ENCODE data around the gene GMEB2.

Gene GMEB2

GRCh38 chr20:63657937-63658748, 31.2 kb upstream of the GMEB2 start, which contains the start of gene RTEL1:
Gene RTEL1 (plus strand): TSS chr20:63658312. CDS start chr20:63659403, 1,091 bp downstream.
- no peaks in the 10 kb centered on the region for H3K36me3 ChIP-seq (ENCODE audit: insufficient read depth)
- no peaks in the 10 kb centered on the region for H3K4me1 ChIP-seq (ENCODE audit: low read depth, poor library complexity, severe bottlenecking)
- peak within 1 kb of the TSS; percentile 91 for H3K4me2 ChIP-seq
- TF ChIP-seq CTCF (conservative IDR thresholded peaks at IDR 0.05; ENCODE audit: low read depth, low read length) = no peak
- H3K27ac ChIP-seq = peak within 1 kb of the TSS; percentile 39; the same call in 1 of the 2 replicates
- H3K27me3 ChIP-seq (ENCODE audit: insufficient read depth, low read depth) = peaks cover 26% of the 10 kb centered on the region
- H3K9ac ChIP-seq = peak within 1 kb of the TSS; percentile 67; the same call in 1 of the 2 replicates
- H3K4me3 ChIP-seq (IDR thresholded peaks at IDR 0.05; ENCODE audit: insufficient read depth, low read depth, low read length) = no peak within 1 kb of the TSS
- no peaks in the 10 kb centered on the region; the same call in 1 of the 2 replicates for H3K79me2 ChIP-seq (ENCODE audit: insufficient read depth, low read depth)
- no peaks in the 10 kb centered on the region for H4K20me1 ChIP-seq (ENCODE audit: insufficient read depth)
- H2AFZ ChIP-seq (ENCODE audit: low read depth) = peak within 1 kb of the TSS; percentile 85

- Histone ChIP-seq H3K27me3 (ENCODE audit: insufficient read depth, low read depth) (peaks cover 31% of the 10 kb centered on the region), H3K36me3 (ENCODE audit: insufficient read depth) (no peaks in the 10 kb centered on the region), H4K20me1 (ENCODE audit: insufficient read depth) (no peaks in the 10 kb centered on the region), H2AFZ (ENCODE audit: low read depth) (peak overlapping the region; percentile 85), H3K4me2 (peak overlapping the region; percentile 60; the same call in 1 of the 2 replicates), H3K79me2 (ENCODE audit: insufficient read depth, low read depth) (no peaks in the 10 kb centered on the region; the same call in 1 of the 2 replicates), H3K27ac (no peak overlapping the region), H3K4me3 (IDR thresholded peaks at IDR 0.05; ENCODE audit: insufficient read depth, low read depth, low read length) (no peak overlapping the region), H3K4me1 (ENCODE audit: low read depth, poor library complexity, severe bottlenecking) (no peaks in the 10 kb centered on the region), H3K9ac (no peak overlapping the region)
- no peak for TF ChIP-seq CTCF (conservative IDR thresholded peaks at IDR 0.05; ENCODE audit: low read depth, low read length)
Measured at GRCh38 chr20:63657260-63657936, 30.5 kb upstream of the GMEB2 start.

GRCh38 chr20:63656451-63656850, 29.6 kb upstream of the GMEB2 start:
- H3K79me2 ChIP-seq (ENCODE audit: insufficient read depth, low read depth) = no peaks in the 10 kb centered on the region; the same call in 1 of the 2 replicates
- H4K20me1 ChIP-seq (ENCODE audit: insufficient read depth) = no peaks in the 10 kb centered on the region
- H3K4me3 ChIP-seq (IDR thresholded peaks at IDR 0.05; ENCODE audit: insufficient read depth, low read depth, low read length) = no peak overlapping the region
- H3K27ac ChIP-seq = no peak overlapping the region
- H3K9ac ChIP-seq = no peak overlapping the region
- TF ChIP-seq CTCF (conservative IDR thresholded peaks at IDR 0.05; ENCODE audit: low read depth, low read length) = no peak
- H2AFZ ChIP-seq (ENCODE audit: low read depth) = no peak overlapping the region
- H3K4me2 ChIP-seq = no peak overlapping the region
- no peaks in the 10 kb centered on the region for H3K36me3 ChIP-seq (ENCODE audit: insufficient read depth)
- peaks cover 41% of the 10 kb centered on the region for H3K27me3 ChIP-seq (ENCODE audit: insufficient read depth, low read depth)
- H3K4me1 ChIP-seq (ENCODE audit: low read depth, poor library complexity, severe bottlenecking) = no peaks in the 10 kb centered on the region

GRCh38 chr20:63655249-63655648, 28.3 kb upstream of the GMEB2 start:
- Histone ChIP-seq H3K4me2 (no peak overlapping the region), H3K4me1 (ENCODE audit: low read depth, poor library complexity, severe bottlenecking) (no peaks in the 10 kb centered on the region), H3K27ac (no peak overlapping the region), H3K79me2 (ENCODE audit: insufficient read depth, low read depth) (no peaks in the 10 kb centered on the region; the same call in 1 of the 2 replicates), H4K20me1 (ENCODE audit: insufficient read depth) (no peaks in the 10 kb centered on the region), H3K9ac (no peak overlapping the region), H3K4me3 (IDR thresholded peaks at IDR 0.05; ENCODE audit: insufficient read depth, low read depth, low read length) (no peak overlapping the region), H2AFZ (ENCODE audit: low read depth) (no peak overlapping the region), H3K27me3 (ENCODE audit: insufficient read depth, low read depth) (peaks cover 48% of the 10 kb centered on the region), H3K36me3 (ENCODE audit: insufficient read depth) (no peaks in the 10 kb centered on the region)
- no peak for TF ChIP-seq CTCF (conservative IDR thresholded peaks at IDR 0.05; ENCODE audit: low read depth, low read length)

Data from KMS-11 (cell line).